Liver (tissue), 9 donors: ENCODE data around the gene VTCN1. TPM values are rescaled to one million over a fixed set of nuclear protein-coding genes. Genes with fewer than 3 reads are reported as not detected.

Experiments
- DNase-seq: peaks from one replicate; pipeline ENCODE4 v3.0.0-alpha.2; 2017; ENCODE audit warnings: low spot score
- H3K27ac ChIP-seq, 2 donors: one replicate each; pipeline ENCODE4 v1.7.0; 2013; ENCODE audit warnings: inconsistent platforms in 2 of 2, low read length in 2 of 2, control low read depth in 1 of 2, low read depth in 1 of 2, mild to moderate bottlenecking in 1 of 2
- H3K27me3 ChIP-seq, 4 donors: one replicate each; pipeline versions ENCODE4 v1.6.1 to v1.7.0; 2013; ENCODE audit warnings: low read length in 3 of 4, inconsistent platforms in 1 of 4, mild to moderate bottlenecking in 1 of 4, moderate library complexity in 1 of 4; ENCODE audit not compliant: control insufficient read depth in 4 of 4, insufficient read depth in 4 of 4
- H3K36me3 ChIP-seq, 4 donors: one replicate each; pipeline versions ENCODE4 v1.6.1 to v1.7.0; 2013; ENCODE audit warnings: low read length in 3 of 4, mild to moderate bottlenecking in 3 of 4, low read depth in 1 of 4, moderate library complexity in 1 of 4; ENCODE audit not compliant: control insufficient read depth in 4 of 4, insufficient read depth in 3 of 4
- H3K4me1 ChIP-seq, 4 donors: one replicate each; pipeline versions ENCODE4 v1.6.1 to v1.7.0; 2013; ENCODE audit warnings: low read length in 3 of 4, mild to moderate bottlenecking in 3 of 4, moderate library complexity in 1 of 4; ENCODE audit not compliant: control insufficient read depth in 4 of 4, insufficient read depth in 4 of 4
- H3K4me3 ChIP-seq, 3 donors: one replicate each; pipeline versions ENCODE4 v1.6.1 to v1.7.0; 2013; ENCODE audit warnings: low read length in 3 of 3, control low read depth in 1 of 3, low read depth in 1 of 3, mild to moderate bottlenecking in 1 of 3
- H3K9ac ChIP-seq, 2 donors: one replicate each; pipeline ENCODE4 v1.7.0; 2013; ENCODE audit warnings: low read length in 2 of 2, mild to moderate bottlenecking in 2 of 2, moderate library complexity in 2 of 2, control low read depth in 1 of 2, low read depth in 1 of 2
- H3K9me3 ChIP-seq, 4 donors: one replicate each; pipeline versions ENCODE4 v1.6.1 to v1.7.0; 2013; ENCODE audit warnings: low read length in 3 of 4; ENCODE audit not compliant: control insufficient read depth in 4 of 4
- ATF3 ChIP-seq: IDR thresholded peaks from 2 replicates; pipeline ENCODE4 v1.6.1; 2016; ENCODE audit warnings: antibody characterized with exemption
- CTCF ChIP-seq: fragments of 150-350 bp; IDR thresholded peaks from 2 replicates; pipeline ENCODE4 v1.5.1; 2017; ENCODE audit warnings: improper control_type of control experiment, low read depth, low read length; ENCODE audit not compliant: missing input control
- EGR1 ChIP-seq, 2 donors: IDR thresholded peaks; 2 replicates each; pipeline ENCODE4 v1.6.1; 2016 to 2018; ENCODE audit warnings: antibody characterized with exemption in 2 of 2, low read depth in 2 of 2
- FOXA1 ChIP-seq: IDR thresholded peaks from 2 replicates; pipeline ENCODE4 v1.6.1; 2016; ENCODE audit warnings: antibody characterized with exemption
- FOXA2 ChIP-seq: IDR thresholded peaks from 2 replicates; pipeline ENCODE4 v1.6.1; 2016; ENCODE audit warnings: antibody characterized with exemption
- GABPA ChIP-seq, 2 donors: IDR thresholded peaks in 1 of 2; conservative IDR thresholded peaks in 1 of 2; 2 replicates each; pipeline ENCODE4 v1.6.1; 2016; ENCODE audit warnings: antibody characterized with exemption in 2 of 2, mild to moderate bottlenecking in 1 of 2, moderate library complexity in 1 of 2
- HNF4A ChIP-seq, 2 donors: conservative IDR thresholded peaks; 2 replicates each; pipeline ENCODE4 v1.6.1; 2016; ENCODE audit warnings: antibody characterized with exemption in 2 of 2, mild to moderate bottlenecking in 2 of 2
- HNF4G ChIP-seq: IDR thresholded peaks from 2 replicates; pipeline ENCODE4 v1.6.1; 2016; ENCODE audit warnings: antibody characterized with exemption
- JUND ChIP-seq, 2 donors: IDR thresholded peaks; 2 replicates each; pipeline ENCODE4 v1.6.1; 2016; ENCODE audit warnings: antibody characterized with exemption in 2 of 2
- MAX ChIP-seq: IDR thresholded peaks from 2 replicates; pipeline ENCODE4 v1.6.1; 2016; ENCODE audit warnings: antibody characterized with exemption
- NR2F2 ChIP-seq: IDR thresholded peaks from 2 replicates; pipeline ENCODE4 v1.6.1; 2016; ENCODE audit warnings: antibody characterized with exemption
- RAD21 ChIP-seq, 2 donors: IDR thresholded peaks; 2 replicates each; pipeline ENCODE4 v1.6.1; 2016; ENCODE audit warnings: antibody characterized with exemption in 2 of 2, mild to moderate bottlenecking in 2 of 2
- REST ChIP-seq: IDR thresholded peaks from 2 replicates; pipeline ENCODE4 v1.6.1; 2016; ENCODE audit warnings: antibody characterized with exemption, mild to moderate bottlenecking
- RXRA ChIP-seq, 2 donors: IDR thresholded peaks; 2 replicates each; pipeline ENCODE4 v1.6.1; 2017 to 2018; ENCODE audit warnings: antibody characterized with exemption in 2 of 2, mild to moderate bottlenecking in 1 of 2
- SP1 ChIP-seq: IDR thresholded peaks from 2 replicates; pipeline ENCODE4 v1.6.1; 2018; ENCODE audit warnings: antibody characterized with exemption, mild to moderate bottlenecking
- TAF1 ChIP-seq: conservative IDR thresholded peaks from 2 replicates; pipeline ENCODE4 v1.6.1; 2016; ENCODE audit warnings: antibody characterized with exemption, mild to moderate bottlenecking
- YY1 ChIP-seq: IDR thresholded peaks from 2 replicates; pipeline ENCODE4 v1.6.1; 2016; ENCODE audit warnings: antibody characterized with exemption, mild to moderate bottlenecking
- ZBTB33 ChIP-seq: IDR thresholded peaks from 2 replicates; pipeline ENCODE4 v1.6.1; 2016; ENCODE audit warnings: antibody characterized with exemption
- WGBS: extraction: QIAGEN DNeasy Blood & Tissue Kit; methylation state at CpG from one replicate; pipeline ENCODE4 v1.1.7; 2013; 5-methylcytosine and 5-hydroxymethylcytosine counted together
- polyA plus RNA-seq, 2 donors: library from polyadenylated mRNA; stranded (reverse) in 1 of 2; unstranded in 1 of 2; fragments of 200-250 nt in 1 of 2; fragments of >200 nt in 1 of 2; fragmentation: Nextera tagmentation in 1 of 2; extraction: Ambion mirVana in 1 of 2; gene quantifications; one replicate each; pipeline versions ENCODE4 v1.2.1 to v1.2.3, GENCODE V29; 2013 to 2015
- total RNA-seq, 2 donors: library from RNA; depleted of rRNA; stranded (reverse); fragments of >200 nt; gene quantifications; one replicate each; pipeline ENCODE4 v1.2.3, GENCODE V29; 2014
- donor health status: healthy.
- donor health status: healthy.
- donor health status: healthy.
- donor health status: healthy.
- donor health status: healthy.

VTCN1 gene
- total and polyA plus RNA-seq, 4 donors = 0.28 to 1.0 (median 0.45) TPM

- Histone ChIP-seq H3K4me3 (no peak overlapping the region), H3K36me3 (no peaks in the 10 kb centered on the region), H3K9me3 (no peaks in the 10 kb centered on the region), H3K27ac (no peak overlapping the region), H3K4me1 (no peaks in the 10 kb centered on the region), H3K27me3 (no peaks in the 10 kb centered on the region), H3K9ac (no peak overlapping the region)
- WGBS = 89% methylated on average over 4 of the region's 4 CpGs
- no peak for TF ChIP-seq FOXA2
- no peak for DNase-seq
Observed at GRCh38 chr1:117164209-117164608, 46.5 kb downstream of the VTCN1 start.

- no peaks in the 10 kb centered on the region for H3K36me3 ChIP-seq
- DNase-seq = no peak
- H3K9ac ChIP-seq = no peak overlapping the region
- no peaks in the 10 kb centered on the region for H3K9me3 ChIP-seq
- H3K4me1 ChIP-seq = no peaks in the 10 kb centered on the region
- H3K4me3 ChIP-seq = no peak overlapping the region
- no peaks in the 10 kb centered on the region for H3K27me3 ChIP-seq
- H3K27ac ChIP-seq = no peak overlapping the region
- TF ChIP-seq MAX = no peak
- TF ChIP-seq ATF3 = no peak
- TF ChIP-seq HNF4A (conservative IDR thresholded peaks at IDR 0.05) = no peak
- no peak for TF ChIP-seq RXRA (IDR thresholded peaks at IDR 0.05)
- TF ChIP-seq NR2F2 = no peak
- TF ChIP-seq FOXA1 = no peak
- no peak for TF ChIP-seq JUND (IDR thresholded peaks at IDR 0.05)
- no peak for TF ChIP-seq RAD21 (IDR thresholded peaks at IDR 0.05)
- TF ChIP-seq SP1 = no peak
- no peak for TF ChIP-seq HNF4G
- no peak for TF ChIP-seq CTCF
- no peak for TF ChIP-seq EGR1 (IDR thresholded peaks at IDR 0.05; ENCODE audit: low read depth in 2 of 2)
- TF ChIP-seq TAF1 = no peak
- TF ChIP-seq FOXA2 = no peak
- no peak for TF ChIP-seq YY1
- 83% methylated on average over 6 of the region's 6 CpGs for WGBS
Observed at GRCh38 chr1:117162816-117163215, 47.9 kb downstream of the VTCN1 start.

- H3K36me3 ChIP-seq = no peaks in the 10 kb centered on the region
- H3K4me3 ChIP-seq = no peak overlapping the region
- WGBS = 31% methylated on average over 1 of the region's 1 CpG
- H3K27me3 ChIP-seq = no peaks in the 10 kb centered on the region
- no peaks in the 10 kb centered on the region for H3K4me1 ChIP-seq
- no peaks in the 10 kb centered on the region for H3K9me3 ChIP-seq
- H3K9ac ChIP-seq = no peak overlapping the region
- no peak for DNase-seq
- no peak overlapping the region for H3K27ac ChIP-seq
- no peak for TF ChIP-seq GABPA (IDR thresholded peaks at IDR 0.05 in 1 of 2, conservative IDR thresholded peaks at IDR 0.05 in 1 of 2)
- TF ChIP-seq CTCF = no peak
- no peak for TF ChIP-seq FOXA2
- no peak for TF ChIP-seq RXRA (IDR thresholded peaks at IDR 0.05)
- no peak for TF ChIP-seq NR2F2
- no peak for TF ChIP-seq FOXA1
- no peak for TF ChIP-seq MAX
- no peak for TF ChIP-seq HNF4A (conservative IDR thresholded peaks at IDR 0.05)
- TF ChIP-seq HNF4G = no peak
- no peak for TF ChIP-seq JUND (IDR thresholded peaks at IDR 0.05)
- TF ChIP-seq EGR1 (IDR thresholded peaks at IDR 0.05; ENCODE audit: low read depth in 2 of 2) = no peak
- no peak for TF ChIP-seq SP1
- no peak for TF ChIP-seq RAD21 (IDR thresholded peaks at IDR 0.05)
- TF ChIP-seq ZBTB33 = no peak
- TF ChIP-seq REST = no peak
Observed at GRCh38 chr1:117161887-117162286, 48.8 kb downstream of the VTCN1 start.
